ENCODE results near the gene PLSCR4.

PLSCR4 gene

GRCh38 chr3:146191051-146191450 is 59.9 kb downstream of the PLSCR4 start:
- no peak for DNase-seq (ENCODE audit: low spot score)

GRCh38 chr3:146189519-146190173 is 61.3 kb downstream of the PLSCR4 start:
- peak; percentile 70 for DNase-seq (ENCODE audit: low spot score)

GRCh38 chr3:146187334-146187950 is 63.5 kb downstream of the PLSCR4 start:
- DNase-seq (ENCODE audit: low spot score): peak; percentile 41

- DNase-seq (ENCODE audit: low spot score): peak; percentile 85
These were observed 66.5 kb downstream of the PLSCR4 start for GRCh38 chr3:146184241-146185015.

GRCh38 chr3:146181216-146181615 is 69.7 kb downstream of the PLSCR4 start:
- no peak for DNase-seq (ENCODE audit: low spot score)

GRCh38 chr3:146180376-146180775 is 70.5 kb downstream of the PLSCR4 start:
- DNase-seq (ENCODE audit: low spot score): no peak

GRCh38 chr3:146178006-146178689 is 72.8 kb downstream of the PLSCR4 start:
- DNase-seq (ENCODE audit: low spot score): no peak

- DNase-seq (ENCODE audit: low spot score): no peak
These were observed 73.4 kb downstream of the PLSCR4 start for GRCh38 chr3:146177519-146177918.

- DNase-seq (ENCODE audit: low spot score): no peak
These were observed 73.8 kb downstream of the PLSCR4 start for GRCh38 chr3:146177072-146177471.

GRCh38 chr3:146172586-146172985 is 78.3 kb downstream of the PLSCR4 start:
- no peak for DNase-seq (ENCODE audit: low spot score)

GRCh38 chr3:146170591-146170990 is 80.3 kb downstream of the PLSCR4 start:
- DNase-seq (ENCODE audit: low spot score): peak; percentile 70

- DNase-seq (ENCODE audit: low spot score): no peak
These were observed 81.0 kb downstream of the PLSCR4 start for GRCh38 chr3:146169891-146170290.

GRCh38 chr3:146166826-146167225 is 84.1 kb downstream of the PLSCR4 start:
- DNase-seq (ENCODE audit: low spot score): no peak

GRCh38 chr3:146166415-146166821 is 84.5 kb downstream of the PLSCR4 start:
- peak; percentile 94 for DNase-seq (ENCODE audit: low spot score)

GRCh38 chr3:146165877-146166276 is 85.0 kb downstream of the PLSCR4 start:
- no peak for DNase-seq (ENCODE audit: low spot score)

- DNase-seq (ENCODE audit: low spot score): peak; percentile 61
These were observed 85.7 kb downstream of the PLSCR4 start for GRCh38 chr3:146164971-146165769.

GRCh38 chr3:146164506-146164905 is 86.4 kb downstream of the PLSCR4 start:
- DNase-seq (ENCODE audit: low spot score): no peak

GRCh38 chr3:146164071-146164470 is 86.8 kb downstream of the PLSCR4 start:
- DNase-seq (ENCODE audit: low spot score): peak; percentile 83

GRCh38 chr3:146163584-146163983 is 87.3 kb downstream of the PLSCR4 start:
- peak; percentile 85 for DNase-seq (ENCODE audit: low spot score)

GRCh38 chr3:146162561-146162960 is 88.3 kb downstream of the PLSCR4 start:
- no peak for DNase-seq (ENCODE audit: low spot score)

GRCh38 chr3:146161663-146162002 is 89.3 kb downstream of the PLSCR4 start:
- DNase-seq (ENCODE audit: low spot score): no peak
